Measurements from ENCODE around the gene WDR82. TPM values are rescaled to one million over a fixed set of nuclear protein-coding genes. Genes with fewer than 3 reads are reported as not detected.

WDR82 gene
- total and polyA plus RNA-seq, 2 donors (not counting 1 experiment from before 2014, with no cell fraction given) = 71.2 to 77.7 TPM

GRCh38 chr3:52297242-52298148 lies 19.0 kb upstream of the WDR82 start:
- H3K36me3 ChIP-seq (ENCODE audit: control insufficient read depth, insufficient read depth, low read length) = peaks cover 4% of the 10 kb centered on the region
- no peaks in the 10 kb centered on the region for H3K27me3 ChIP-seq (ENCODE audit: control insufficient read depth, insufficient read depth, low read length)
- no peaks in the 10 kb centered on the region for H4K20me1 ChIP-seq (ENCODE audit: control insufficient read depth, extremely low read depth, insufficient read depth, low read length)
- H3K9me3 ChIP-seq (ENCODE audit: control insufficient read depth, insufficient read depth, low read depth, low read length) = no peaks in the 10 kb centered on the region
- H3K9ac ChIP-seq (ENCODE audit: insufficient read depth, low read length) = no peak overlapping the region
- H3K79me2 ChIP-seq (ENCODE audit: control insufficient read depth, insufficient read depth, low read length) = no peaks in the 10 kb centered on the region
- no peak overlapping the region for H3K27ac ChIP-seq (ENCODE audit: insufficient read depth, low read length)
- H3K4me2 ChIP-seq (ENCODE audit: extremely low read depth, insufficient read depth, low read length) = no peak overlapping the region
- H2AFZ ChIP-seq (ENCODE audit: low read length) = no peak overlapping the region
- H3K4me3 ChIP-seq (replicated peaks in 1 of 4; ENCODE audit: control extremely low read depth in 1 of 4, insufficient read depth in 1 of 4, low read depth in 3 of 4, low read length in 4 of 4) = no peak overlapping the region
- TF ChIP-seq CTCF (conservative IDR thresholded peaks at IDR 0.05 in 1 of 2, IDR thresholded peaks at IDR 0.05 in 1 of 2; ENCODE audit: low read depth in 1 of 2, low read length in 2 of 2) (no peak), EZH2 (IDR thresholded peaks at IDR 0.05; ENCODE audit: low read length, missing control alignments) (no peak)
- DNase-seq (ENCODE audit: low read depth in 2 of 2) = no peak
- no peaks in the 10 kb centered on the region for H3K4me1 ChIP-seq (ENCODE audit: control insufficient read depth, extremely low read depth, insufficient read depth, low read length)

DNA sequence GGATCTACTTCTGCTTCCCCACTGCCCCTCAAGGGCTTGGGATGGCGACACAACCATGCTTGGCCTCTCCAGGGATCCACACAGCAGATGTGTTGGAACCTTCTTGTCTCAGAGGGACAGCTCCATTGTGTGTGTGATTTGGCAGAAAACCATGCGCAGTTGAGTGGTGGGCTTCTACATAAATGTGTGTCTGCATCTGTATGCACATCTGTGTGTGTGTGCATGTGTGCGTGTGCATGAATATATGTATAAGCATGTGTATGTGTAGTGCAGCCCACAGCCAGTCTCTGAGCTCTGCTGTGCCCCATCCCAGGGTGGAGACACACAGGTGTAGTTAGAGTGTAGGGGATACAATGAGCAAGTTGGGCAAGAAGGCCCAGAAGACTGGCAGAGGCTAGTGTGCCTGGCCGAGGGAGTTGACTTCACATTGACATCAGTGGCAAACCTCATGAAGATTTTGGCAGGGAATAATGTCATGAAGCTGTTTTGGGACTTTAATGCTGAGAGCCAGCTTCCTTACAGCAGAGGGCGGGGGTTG lies 17.3 kb upstream of the WDR82 start:
- Histone ChIP-seq H3K4me3 (replicated peaks in 1 of 4; ENCODE audit: control extremely low read depth in 1 of 4, insufficient read depth in 1 of 4, low read depth in 3 of 4, low read length in 4 of 4) (no peak overlapping the region), H3K36me3 (ENCODE audit: control insufficient read depth, insufficient read depth, low read length) (peaks cover 12% of the 10 kb centered on the region), H3K79me2 (ENCODE audit: control insufficient read depth, insufficient read depth, low read length) (no peaks in the 10 kb centered on the region), H3K9ac (ENCODE audit: insufficient read depth, low read length) (no peak overlapping the region), H3K4me2 (ENCODE audit: extremely low read depth, insufficient read depth, low read length) (no peak overlapping the region), H3K27ac (ENCODE audit: insufficient read depth, low read length) (no peak overlapping the region), H4K20me1 (ENCODE audit: control insufficient read depth, extremely low read depth, insufficient read depth, low read length) (no peaks in the 10 kb centered on the region), H3K9me3 (ENCODE audit: control insufficient read depth, insufficient read depth, low read depth, low read length) (no peaks in the 10 kb centered on the region), H2AFZ (ENCODE audit: low read length) (no peak overlapping the region), H3K27me3 (ENCODE audit: control insufficient read depth, insufficient read depth, low read length) (no peaks in the 10 kb centered on the region), H3K4me1 (ENCODE audit: control insufficient read depth, extremely low read depth, insufficient read depth, low read length) (no peaks in the 10 kb centered on the region)
- no peak for DNase-seq (ENCODE audit: low read depth in 2 of 2)
- TF ChIP-seq EZH2 (IDR thresholded peaks at IDR 0.05; ENCODE audit: low read length, missing control alignments) (no peak), CTCF (conservative IDR thresholded peaks at IDR 0.05 in 1 of 2, IDR thresholded peaks at IDR 0.05 in 1 of 2; ENCODE audit: low read depth in 1 of 2, low read length in 2 of 2) (no peak)

DNA sequence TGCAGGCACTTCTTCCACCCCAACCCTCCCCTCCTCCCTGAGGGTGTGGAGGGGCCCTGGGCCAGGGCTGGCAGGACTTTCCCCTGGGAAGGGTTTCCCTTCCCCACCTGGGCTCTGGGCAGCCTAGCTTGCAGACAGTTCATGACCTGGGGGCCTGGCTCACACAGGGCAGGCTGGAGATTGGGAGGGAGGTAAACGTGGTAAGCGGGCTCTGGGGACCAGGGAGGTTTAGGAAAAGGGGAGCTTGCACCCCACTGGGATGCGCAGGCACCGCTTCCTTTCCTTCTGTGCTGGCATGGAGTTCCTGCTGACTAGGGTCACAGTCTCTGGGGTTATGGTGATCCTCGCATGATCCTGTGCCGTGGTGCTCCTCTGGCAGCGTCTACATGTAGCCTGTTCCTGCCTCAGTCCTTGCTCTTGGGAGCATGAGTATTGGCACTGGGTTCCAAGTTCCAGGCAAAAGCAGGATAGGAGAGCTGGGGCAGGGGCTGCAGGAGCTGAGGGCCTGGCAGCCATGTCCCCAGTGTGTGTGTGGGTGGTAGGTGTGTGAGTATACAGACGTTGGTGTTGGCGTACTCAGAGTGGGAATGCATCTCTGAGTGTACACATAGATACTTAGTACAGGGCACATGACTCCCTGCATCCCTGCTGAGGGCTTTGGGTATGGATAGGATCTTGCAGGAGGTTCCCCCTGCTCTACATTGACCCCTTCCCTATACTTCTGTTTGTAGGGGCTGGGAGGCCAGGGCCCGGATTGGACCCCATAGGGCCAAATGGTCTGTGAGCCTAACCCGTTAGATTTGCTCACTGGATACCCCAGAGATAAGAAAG lies 16.1 kb upstream of the WDR82 start:
- H3K4me3 ChIP-seq (replicated peaks in 1 of 4; ENCODE audit: control extremely low read depth in 1 of 4, insufficient read depth in 1 of 4, low read depth in 3 of 4, low read length in 4 of 4) = no peak overlapping the region
- no peaks in the 10 kb centered on the region for H4K20me1 ChIP-seq (ENCODE audit: control insufficient read depth, extremely low read depth, insufficient read depth, low read length)
- peaks cover 13% of the 10 kb centered on the region for H3K36me3 ChIP-seq (ENCODE audit: control insufficient read depth, insufficient read depth, low read length)
- no peak overlapping the region for H2AFZ ChIP-seq (ENCODE audit: low read length)
- H3K27me3 ChIP-seq (ENCODE audit: control insufficient read depth, insufficient read depth, low read length) = no peaks in the 10 kb centered on the region
- H3K9ac ChIP-seq (ENCODE audit: insufficient read depth, low read length) = no peak overlapping the region
- DNase-seq (ENCODE audit: low read depth in 2 of 2) = no peak
- no peak overlapping the region for H3K27ac ChIP-seq (ENCODE audit: insufficient read depth, low read length)
- no peaks in the 10 kb centered on the region for H3K9me3 ChIP-seq (ENCODE audit: control insufficient read depth, insufficient read depth, low read depth, low read length)
- no peak overlapping the region for H3K4me2 ChIP-seq (ENCODE audit: extremely low read depth, insufficient read depth, low read length)
- H3K4me1 ChIP-seq (ENCODE audit: control insufficient read depth, extremely low read depth, insufficient read depth, low read length) = no peaks in the 10 kb centered on the region
- TF ChIP-seq EZH2 (IDR thresholded peaks at IDR 0.05; ENCODE audit: low read length, missing control alignments) (no peak), CTCF (conservative IDR thresholded peaks at IDR 0.05 in 1 of 2, IDR thresholded peaks at IDR 0.05 in 1 of 2; ENCODE audit: low read depth in 1 of 2, low read length in 2 of 2) (no peak)
- no peaks in the 10 kb centered on the region for H3K79me2 ChIP-seq (ENCODE audit: control insufficient read depth, insufficient read depth, low read length)

Measured in fibroblast of lung (primary cell).